Measurements from ENCODE around the gene TTC3.
"Not testable (repeated sequence)": the region's sequence is repeated elsewhere in the genome, so short reads cannot be mapped to it uniquely, and the experiment has no call there.

The TTC3 gene

GRCh38 chr21:37220981-37221664 is 148.1 kb downstream of the TTC3 start:
- DNase-seq (ENCODE audit: low read depth, low spot score), result peak; percentile 38

- DNase-seq (ENCODE audit: low read depth, low spot score), result not testable (repeated sequence)
Measured at GRCh38 chr21:37222248-37222647, 149.2 kb downstream of the TTC3 start.

GRCh38 chr21:37223804-37224345 is 150.8 kb downstream of the TTC3 start:
- no peak for DNase-seq (ENCODE audit: low read depth, low spot score)

GRCh38 chr21:37224861-37225839 is 152.1 kb downstream of the TTC3 start:
- no peak for DNase-seq (ENCODE audit: low read depth, low spot score)

GRCh38 chr21:37226041-37226920 is 153.2 kb downstream of the TTC3 start:
- no peak for DNase-seq (ENCODE audit: low read depth, low spot score)

- DNase-seq (ENCODE audit: low read depth, low spot score), result no peak
Measured at GRCh38 chr21:37227071-37228002, 154.3 kb downstream of the TTC3 start.

GRCh38 chr21:37228003-37228400 is 154.9 kb downstream of the TTC3 start:
- DNase-seq (ENCODE audit: low read depth, low spot score), result no peak

GRCh38 chr21:37230632-37231248 is 157.7 kb downstream of the TTC3 start:
- no peak for DNase-seq (ENCODE audit: low read depth, low spot score)

- no peak for DNase-seq (ENCODE audit: low read depth, low spot score)
Measured at GRCh38 chr21:37231249-37231645, 158.2 kb downstream of the TTC3 start.

- no peak for DNase-seq (ENCODE audit: low read depth, low spot score)
Measured at GRCh38 chr21:37231671-37232070, 158.6 kb downstream of the TTC3 start.

GRCh38 chr21:37232274-37233018 is 159.4 kb downstream of the TTC3 start:
- DNase-seq (ENCODE audit: low read depth, low spot score), result no peak

- DNase-seq (ENCODE audit: low read depth, low spot score), result no peak
Measured at GRCh38 chr21:37233551-37234146, 160.6 kb downstream of the TTC3 start.

GRCh38 chr21:37237346-37237745 is 164.3 kb downstream of the TTC3 start:
- no peak for DNase-seq (ENCODE audit: low read depth, low spot score)

GRCh38 chr21:37237764-37238163 is 164.7 kb downstream of the TTC3 start:
- no peak for DNase-seq (ENCODE audit: low read depth, low spot score)

GRCh38 chr21:37240978-37241377 is 167.9 kb downstream of the TTC3 start:
- DNase-seq (ENCODE audit: low read depth, low spot score), result no peak

- DNase-seq (ENCODE audit: low read depth, low spot score), result no peak
Measured at GRCh38 chr21:37241426-37241825, 168.4 kb downstream of the TTC3 start.

GRCh38 chr21:37243961-37244360 is 170.9 kb downstream of the TTC3 start:
- no peak for DNase-seq (ENCODE audit: low read depth, low spot score)

GRCh38 chr21:37244501-37245095 is 171.5 kb downstream of the TTC3 start:
- no peak for DNase-seq (ENCODE audit: low read depth, low spot score)

Measured in iPS DF 19.7 (cell line).